Neural cell (in vitro differentiated cells): ENCODE results near the gene MYPN. TPM values are rescaled to one million over a fixed set of nuclear protein-coding genes. Genes with fewer than 3 reads are reported as not detected.

Source experiments
- H2AFZ ChIP-seq: fragments of 200-600, 300-800 bp; sonication (generic), shearing (Covaris generic); 2 replicates; pipeline ENCODE4 v1.6.0; 2014; ENCODE audit warnings: low read depth, mild to moderate bottlenecking, antibody characterized with exemption, low read length, moderate library complexity
- H3F3A ChIP-seq: fragments of 200-600 bp; shearing (Covaris generic); 2 replicates; pipeline ENCODE4 v1.6.1; 2016; ENCODE audit warnings: mild to moderate bottlenecking, moderate library complexity, mixed read lengths, antibody characterized with exemption, low read length; ENCODE audit not compliant: insufficient read depth, poor library complexity, severe bottlenecking
- H3K27ac ChIP-seq: fragments of 200-600, 300-800 bp; sonication (generic), shearing (Covaris generic); 2 replicates; pipeline ENCODE4 v1.5.1; 2014; ENCODE audit warnings: mild to moderate bottlenecking, low read length, moderate library complexity
- H3K27me3 ChIP-seq: fragments of 300-800, 200-600 bp; sonication (generic), shearing (Covaris generic); 2 replicates; pipeline ENCODE4 v1.6.0; 2014; ENCODE audit warnings: mild to moderate bottlenecking, low read depth, low read length, moderate library complexity; ENCODE audit not compliant: insufficient read depth
- H3K36me3 ChIP-seq: fragments of 300-800, 200-600 bp; sonication (generic), shearing (Covaris generic); 2 replicates; pipeline ENCODE4 v1.5.1; 2014; ENCODE audit warnings: mild to moderate bottlenecking, antibody characterized with exemption, low read length, moderate library complexity; ENCODE audit not compliant: insufficient read depth
- H3K4me2 ChIP-seq: fragments of 300-800, 200-600 bp; sonication (generic), shearing (Covaris generic); 2 replicates; pipeline ENCODE4 v1.6.0; 2014; ENCODE audit warnings: mild to moderate bottlenecking, low read length
- H3K4me3 ChIP-seq: fragments of 300-800, 200-600 bp; sonication (generic), shearing (Covaris generic); 2 replicates; pipeline ENCODE4 v1.5.1; 2014; ENCODE audit warnings: mild to moderate bottlenecking, low read length, moderate library complexity
- H3K79me2 ChIP-seq: fragments of 200-600 bp; shearing (Covaris generic); replicated peaks from 2 replicates; pipeline ENCODE4 v1.6.0; 2014; ENCODE audit warnings: mild to moderate bottlenecking, low read length, moderate library complexity; ENCODE audit not compliant: insufficient read depth
- H3K9ac ChIP-seq: fragments of 300-800, 200-600 bp; sonication (generic), shearing (Covaris generic); 2 replicates; pipeline ENCODE4 v1.6.1; 2016; ENCODE audit warnings: mild to moderate bottlenecking, low read length, mixed read lengths
- H3K9me2 ChIP-seq: fragments of 200-600 bp; shearing (Covaris generic); 2 replicates; pipeline ENCODE4 v1.6.1; 2016; ENCODE audit warnings: mild to moderate bottlenecking, low read length, mixed read lengths; ENCODE audit not compliant: insufficient read depth
- H3K9me3 ChIP-seq: fragments of 200-600, 300-800 bp; sonication (generic), shearing (Covaris generic); 2 replicates; pipeline ENCODE4 v1.6.1; 2016; ENCODE audit warnings: mild to moderate bottlenecking, mixed run types, low read length, moderate library complexity, mixed read lengths
- H4K20me1 ChIP-seq: fragments of 200-600 bp; shearing (Covaris generic); 2 replicates; pipeline ENCODE4 v1.6.1; 2016; ENCODE audit warnings: mild to moderate bottlenecking, mixed run types; ENCODE audit not compliant: insufficient read depth
- EP300 ChIP-seq: fragments of 450-650 bp; conservative IDR thresholded peaks from 2 replicates; pipeline ENCODE4 v1.6.1; 2014; ENCODE audit warnings: antibody characterized with exemption, mild to moderate bottlenecking, moderate library complexity; ENCODE audit not compliant: poor library complexity, severe bottlenecking
- EZH2 ChIP-seq: fragments of 200-600, 300-800 bp; shearing (Covaris generic), sonication (generic); IDR thresholded peaks from 2 replicates; pipeline ENCODE4 v1.6.1; 2014; ENCODE audit warnings: antibody characterized with exemption, low read length, borderline replicate concordance, mild to moderate bottlenecking; ENCODE audit not compliant: insufficient read depth, poor library complexity, severe bottlenecking
- MXI1 ChIP-seq: fragments of 450-650 bp; conservative IDR thresholded peaks from 2 replicates; pipeline ENCODE4 v1.6.1; 2014; ENCODE audit warnings: antibody characterized with exemption, mild to moderate bottlenecking; ENCODE audit not compliant: poor library complexity, severe bottlenecking
- POLR2AphosphoS5 ChIP-seq: IDR thresholded peaks from 2 replicates; pipeline ENCODE4 v1.6.1; 2012
- RAD21 ChIP-seq: fragments of 450-650 bp; conservative IDR thresholded peaks from 2 replicates; pipeline ENCODE4 v1.6.1; 2014; ENCODE audit warnings: antibody characterized with exemption, mild to moderate bottlenecking, moderate library complexity
- SMC3 ChIP-seq: fragments of 450-650 bp; conservative IDR thresholded peaks from 2 replicates; pipeline ENCODE4 v1.6.1; 2014; ENCODE audit warnings: antibody characterized with exemption, mild to moderate bottlenecking, moderate library complexity; ENCODE audit not compliant: poor library complexity
- TAF1 ChIP-seq: IDR thresholded peaks from 2 replicates; pipeline ENCODE4 v1.6.1; 2012; ENCODE audit warnings: low read depth
- polyA plus RNA-seq: library from polyadenylated mRNA; depleted of rRNA; stranded (reverse); fragments of >200 nt; gene quantifications from 2 replicates; pipeline ENCODE4 v1.2.3, GENCODE V29; 2014
- TF ChIP-seq, protein P1 (sequence below): IDR thresholded peaks from 2 replicates; pipeline ENCODE4 v1.6.1; 2012; ENCODE audit warnings: borderline replicate concordance
- TF ChIP-seq, protein P2 (sequence below): fragments of 450-650 bp; IDR thresholded peaks from 2 replicates; pipeline ENCODE4 v1.5.1; 2014; ENCODE audit warnings: antibody characterized with exemption, mild to moderate bottlenecking, moderate library complexity; ENCODE audit not compliant: poor library complexity, severe bottlenecking

MYPN gene
- polyA plus RNA-seq, 1 donor from 2014 or later = not detected

DNA sequence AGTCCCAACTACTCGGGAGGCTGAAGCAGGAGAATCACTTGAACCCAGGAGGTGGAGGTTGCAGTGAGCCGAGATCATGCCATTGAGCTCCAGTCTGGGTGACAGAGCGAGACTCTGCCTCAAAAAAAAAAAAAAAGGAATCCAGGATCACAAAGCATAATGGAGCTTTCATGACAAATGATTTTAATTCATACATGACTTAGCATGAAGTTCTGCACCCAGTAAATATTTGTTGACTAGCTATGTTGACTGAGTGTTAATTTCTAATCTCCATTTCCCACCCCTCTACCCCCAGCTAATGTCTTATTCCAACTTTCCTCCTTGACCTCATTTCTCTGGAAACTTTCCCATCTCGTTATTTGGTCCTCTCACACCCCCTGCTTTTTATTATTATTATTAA lies 69.3 kb downstream of the MYPN start:
- TF ChIP-seq, protein P1, sequence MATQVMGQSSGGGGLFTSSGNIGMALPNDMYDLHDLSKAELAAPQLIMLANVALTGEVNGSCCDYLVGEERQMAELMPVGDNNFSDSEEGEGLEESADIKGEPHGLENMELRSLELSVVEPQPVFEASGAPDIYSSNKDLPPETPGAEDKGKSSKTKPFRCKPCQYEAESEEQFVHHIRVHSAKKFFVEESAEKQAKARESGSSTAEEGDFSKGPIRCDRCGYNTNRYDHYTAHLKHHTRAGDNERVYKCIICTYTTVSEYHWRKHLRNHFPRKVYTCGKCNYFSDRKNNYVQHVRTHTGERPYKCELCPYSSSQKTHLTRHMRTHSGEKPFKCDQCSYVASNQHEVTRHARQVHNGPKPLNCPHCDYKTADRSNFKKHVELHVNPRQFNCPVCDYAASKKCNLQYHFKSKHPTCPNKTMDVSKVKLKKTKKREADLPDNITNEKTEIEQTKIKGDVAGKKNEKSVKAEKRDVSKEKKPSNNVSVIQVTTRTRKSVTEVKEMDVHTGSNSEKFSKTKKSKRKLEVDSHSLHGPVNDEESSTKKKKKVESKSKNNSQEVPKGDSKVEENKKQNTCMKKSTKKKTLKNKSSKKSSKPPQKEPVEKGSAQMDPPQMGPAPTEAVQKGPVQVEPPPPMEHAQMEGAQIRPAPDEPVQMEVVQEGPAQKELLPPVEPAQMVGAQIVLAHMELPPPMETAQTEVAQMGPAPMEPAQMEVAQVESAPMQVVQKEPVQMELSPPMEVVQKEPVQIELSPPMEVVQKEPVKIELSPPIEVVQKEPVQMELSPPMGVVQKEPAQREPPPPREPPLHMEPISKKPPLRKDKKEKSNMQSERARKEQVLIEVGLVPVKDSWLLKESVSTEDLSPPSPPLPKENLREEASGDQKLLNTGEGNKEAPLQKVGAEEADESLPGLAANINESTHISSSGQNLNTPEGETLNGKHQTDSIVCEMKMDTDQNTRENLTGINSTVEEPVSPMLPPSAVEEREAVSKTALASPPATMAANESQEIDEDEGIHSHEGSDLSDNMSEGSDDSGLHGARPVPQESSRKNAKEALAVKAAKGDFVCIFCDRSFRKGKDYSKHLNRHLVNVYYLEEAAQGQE = no peak
- TF ChIP-seq RAD21 (no peak), EZH2 (no peak), POLR2AphosphoS5 (no peak), TAF1 (no peak), MXI1 (no peak), SMC3 (no peak), EP300 (no peak)
- TF ChIP-seq, protein P2, sequence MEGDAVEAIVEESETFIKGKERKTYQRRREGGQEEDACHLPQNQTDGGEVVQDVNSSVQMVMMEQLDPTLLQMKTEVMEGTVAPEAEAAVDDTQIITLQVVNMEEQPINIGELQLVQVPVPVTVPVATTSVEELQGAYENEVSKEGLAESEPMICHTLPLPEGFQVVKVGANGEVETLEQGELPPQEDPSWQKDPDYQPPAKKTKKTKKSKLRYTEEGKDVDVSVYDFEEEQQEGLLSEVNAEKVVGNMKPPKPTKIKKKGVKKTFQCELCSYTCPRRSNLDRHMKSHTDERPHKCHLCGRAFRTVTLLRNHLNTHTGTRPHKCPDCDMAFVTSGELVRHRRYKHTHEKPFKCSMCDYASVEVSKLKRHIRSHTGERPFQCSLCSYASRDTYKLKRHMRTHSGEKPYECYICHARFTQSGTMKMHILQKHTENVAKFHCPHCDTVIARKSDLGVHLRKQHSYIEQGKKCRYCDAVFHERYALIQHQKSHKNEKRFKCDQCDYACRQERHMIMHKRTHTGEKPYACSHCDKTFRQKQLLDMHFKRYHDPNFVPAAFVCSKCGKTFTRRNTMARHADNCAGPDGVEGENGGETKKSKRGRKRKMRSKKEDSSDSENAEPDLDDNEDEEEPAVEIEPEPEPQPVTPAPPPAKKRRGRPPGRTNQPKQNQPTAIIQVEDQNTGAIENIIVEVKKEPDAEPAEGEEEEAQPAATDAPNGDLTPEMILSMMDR = no peak
- H3K9me3 ChIP-seq = no peaks in the 10 kb centered on the region
- no peaks in the 10 kb centered on the region for H3F3A ChIP-seq
- H3K36me3 ChIP-seq = no peaks in the 10 kb centered on the region
- no peak overlapping the region for H3K4me2 ChIP-seq
- H3K9ac ChIP-seq = no peak overlapping the region
- H3K27me3 ChIP-seq = no peaks in the 10 kb centered on the region
- H4K20me1 ChIP-seq = no peaks in the 10 kb centered on the region
- H3K79me2 ChIP-seq = no peaks in the 10 kb centered on the region
- H3K4me3 ChIP-seq = no peak overlapping the region
- no peak overlapping the region for H3K27ac ChIP-seq
- H3K9me2 ChIP-seq = no peaks in the 10 kb centered on the region
- H2AFZ ChIP-seq = no peak overlapping the region

DNA sequence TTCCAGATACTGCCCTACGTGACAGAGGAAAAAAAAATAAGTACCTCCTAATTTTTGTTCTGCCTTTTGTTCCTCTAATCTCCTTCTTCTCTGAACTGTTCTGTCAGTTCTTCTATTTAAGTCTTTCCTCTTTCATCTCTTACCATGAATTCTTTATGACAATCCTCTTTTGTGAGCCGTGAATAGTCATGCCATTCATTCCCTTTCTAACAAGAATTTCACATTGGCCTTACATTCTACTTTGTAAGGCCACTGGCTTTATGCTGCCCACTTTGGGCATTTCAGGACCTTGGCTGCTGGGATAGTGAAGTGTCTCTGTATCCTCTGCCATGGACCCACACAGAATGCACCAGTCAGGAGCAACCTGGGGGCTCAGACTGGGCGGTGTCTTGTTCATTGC lies 69.7 kb downstream of the MYPN start:
- H3K36me3 ChIP-seq = no peaks in the 10 kb centered on the region
- no peak overlapping the region for H3K27ac ChIP-seq
- TF ChIP-seq RAD21 = no peak
- no peak for TF ChIP-seq MXI1
- TF ChIP-seq EP300 = no peak
- TF ChIP-seq SMC3 = no peak
- TF ChIP-seq TAF1 = no peak
- TF ChIP-seq EZH2 = no peak
- no peak for TF ChIP-seq POLR2AphosphoS5
- TF ChIP-seq, protein P1 = no peak
- TF ChIP-seq, protein P2 = no peak
- H3K4me3 ChIP-seq = no peak overlapping the region
- H3K79me2 ChIP-seq = no peaks in the 10 kb centered on the region
- no peak overlapping the region for H3K9ac ChIP-seq
- no peak overlapping the region for H2AFZ ChIP-seq
- no peaks in the 10 kb centered on the region for H3K9me2 ChIP-seq
- no peaks in the 10 kb centered on the region for H3K9me3 ChIP-seq
- no peaks in the 10 kb centered on the region for H3K27me3 ChIP-seq
- H4K20me1 ChIP-seq = no peaks in the 10 kb centered on the region
- no peaks in the 10 kb centered on the region for H3F3A ChIP-seq
- H3K4me2 ChIP-seq = no peak overlapping the region
